H1 (cell line): Measurements from ENCODE around the gene NLRP6. TPM values are rescaled to one million over a fixed set of nuclear protein-coding genes. Genes with fewer than 3 reads are reported as not detected.

Source experiments
- CTBP2 ChIP-seq: IDR thresholded peaks from 2 replicates; pipeline ENCODE4 v1.7.0; 2011; ENCODE audit warnings: borderline replicate concordance, mild to moderate bottlenecking, moderate library complexity, mixed read lengths, low read length; ENCODE audit not compliant: insufficient read depth, insufficient read length
- NRF1 ChIP-seq: IDR thresholded peaks from 2 replicates; pipeline ENCODE4 v1.6.1; 2011; ENCODE audit warnings: mild to moderate bottlenecking, low read depth, low read length, improper control_type of control experiment
- TBP ChIP-seq: IDR thresholded peaks from 2 replicates; pipeline ENCODE4 v1.6.1; 2011; ENCODE audit warnings: low read depth, low read length, improper control_type of control experiment
- polyA plus RNA-seq, 7 experiments: library from polyadenylated mRNA; depleted of rRNA in 3 of 7; stranded (reverse) in 5 of 7; unstranded in 2 of 7; fragments of >200 nt in 5 of 7; fragments of 200-250 nt in 2 of 7; gene quantifications; 1 replicate in 5 of 7; 2 replicates in 1 of 7; 4 replicates in 1 of 7; pipeline versions ENCODE4 v1.2.1 to v1.2.3, GENCODE V29; 2011 to 2013; ENCODE audit warnings: missing spikeins in 2 of 7, mixed read lengths in 2 of 7
- total RNA-seq: library from RNA; stranded (reverse); fragmentation: NEBNext Ultra II Directional; extraction: Animal tissue kit (Norgen Biotek cat#: 25700); gene quantifications from 2 replicates; pipeline ENCODE4 v1.2.1, GENCODE V29; 2021

Gene NLRP6
- total and polyA plus RNA-seq, 2 of the 8 experiments (the other 6 are each of a cell fraction or from before 2014, with no cell fraction given), result not detected

GRCh38 chr11:253886-254270 lies 24.3 kb upstream of the NLRP6 start (continued):
- TF ChIP-seq NRF1 (no peak), TBP (no peak), CTBP2 (no peak)
